Coronary artery (tissue), 2 donors: ENCODE results near the gene CDK7.
"Not testable (repeated sequence)": the region's sequence is repeated elsewhere in the genome, so short reads cannot be mapped to it uniquely, and the experiment has no call there.

Source experiments
- DNase-seq: peaks from one replicate; pipeline ENCODE4 v3.0.0-alpha.2; 2017; ENCODE audit warnings: low spot score
- H3K27ac ChIP-seq, 2 donors: fragments of 200-600 bp; sonication (generic); one replicate each; pipeline ENCODE4 v1.5.1; 2016 to 2019
- H3K4me3 ChIP-seq: fragments of 200-600 bp; sonication (generic); 2 replicates; pipeline ENCODE4 v1.5.1; 2016; ENCODE audit warnings: mild to moderate bottlenecking, moderate library complexity
- TF ChIP-seq, protein P1 (sequence below): fragments of 200-600 bp; sonication (generic); IDR thresholded peaks from one replicate; pipeline ENCODE4 v1.5.1; 2019; ENCODE audit warnings: antibody characterized with exemption

CDK7 gene

GRCh38 chr5:69237877-69238276 is 3.2 kb downstream of the CDK7 start:
- Histone ChIP-seq H3K4me3 (no peak overlapping the region), H3K27ac (no peak overlapping the region)
- TF ChIP-seq, protein P1, sequence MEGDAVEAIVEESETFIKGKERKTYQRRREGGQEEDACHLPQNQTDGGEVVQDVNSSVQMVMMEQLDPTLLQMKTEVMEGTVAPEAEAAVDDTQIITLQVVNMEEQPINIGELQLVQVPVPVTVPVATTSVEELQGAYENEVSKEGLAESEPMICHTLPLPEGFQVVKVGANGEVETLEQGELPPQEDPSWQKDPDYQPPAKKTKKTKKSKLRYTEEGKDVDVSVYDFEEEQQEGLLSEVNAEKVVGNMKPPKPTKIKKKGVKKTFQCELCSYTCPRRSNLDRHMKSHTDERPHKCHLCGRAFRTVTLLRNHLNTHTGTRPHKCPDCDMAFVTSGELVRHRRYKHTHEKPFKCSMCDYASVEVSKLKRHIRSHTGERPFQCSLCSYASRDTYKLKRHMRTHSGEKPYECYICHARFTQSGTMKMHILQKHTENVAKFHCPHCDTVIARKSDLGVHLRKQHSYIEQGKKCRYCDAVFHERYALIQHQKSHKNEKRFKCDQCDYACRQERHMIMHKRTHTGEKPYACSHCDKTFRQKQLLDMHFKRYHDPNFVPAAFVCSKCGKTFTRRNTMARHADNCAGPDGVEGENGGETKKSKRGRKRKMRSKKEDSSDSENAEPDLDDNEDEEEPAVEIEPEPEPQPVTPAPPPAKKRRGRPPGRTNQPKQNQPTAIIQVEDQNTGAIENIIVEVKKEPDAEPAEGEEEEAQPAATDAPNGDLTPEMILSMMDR = no peak
- no peak for DNase-seq

DNA sequence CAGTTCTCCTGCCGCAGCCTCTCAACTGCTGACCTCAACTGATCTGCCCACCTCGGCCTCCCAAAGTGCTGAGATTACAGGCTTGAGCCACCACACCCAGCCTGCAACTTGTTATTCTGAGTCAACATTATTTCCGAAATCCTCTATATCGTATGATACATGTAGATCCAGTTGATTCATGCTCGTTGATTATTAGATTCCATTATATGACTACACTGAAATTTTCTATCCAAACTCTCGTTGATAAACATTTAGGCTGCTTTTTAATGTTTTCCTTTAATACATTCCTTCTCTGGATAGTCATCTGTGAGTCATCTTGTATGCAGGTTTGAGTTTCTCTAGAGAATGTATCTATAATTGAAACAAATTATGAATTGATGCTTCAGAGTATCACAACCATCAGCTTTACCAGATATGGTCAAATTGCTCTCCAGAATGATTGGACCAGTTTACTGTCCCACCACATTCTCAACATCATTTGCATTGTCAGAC is 4.1 kb downstream of the CDK7 start:
- TF ChIP-seq, protein P1 = no peak
- Histone ChIP-seq H3K4me3 (no peak overlapping the region), H3K27ac (no peak overlapping the region)
- DNase-seq = no peak

GRCh38 chr5:69242215-69242927 is 7.7 kb downstream of the CDK7 start:
- H3K4me3 ChIP-seq = no peak overlapping the region
- DNase-seq = no peak
- TF ChIP-seq, protein P1 = no peak
- H3K27ac ChIP-seq = no peak overlapping the region

- H3K27ac ChIP-seq = no peak overlapping the region
- no peak for DNase-seq
- no peak overlapping the region for H3K4me3 ChIP-seq
- TF ChIP-seq, protein P1 = no peak
Observed at GRCh38 chr5:69245031-69245430, 10.3 kb downstream of the CDK7 start.

DNA sequence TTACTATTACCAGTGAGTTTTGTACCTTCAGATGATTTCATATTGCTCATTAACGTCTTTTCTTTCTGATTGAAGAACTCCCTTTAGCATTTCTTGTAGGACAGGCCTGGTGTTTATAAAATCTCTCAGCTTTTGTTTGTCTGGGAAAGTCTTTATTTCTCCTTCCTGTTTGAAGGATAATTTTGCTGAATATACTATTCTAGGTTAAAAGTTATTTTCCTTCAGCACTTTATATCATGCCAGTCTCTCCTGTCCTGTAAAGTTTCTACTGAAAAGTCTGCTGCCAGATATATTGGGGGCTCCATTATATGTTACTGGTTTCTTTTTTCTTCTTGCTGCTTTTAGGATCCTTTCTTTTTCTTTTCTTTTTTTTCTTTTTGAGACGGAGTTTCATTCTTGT is 13.3 kb downstream of the CDK7 start:
- Histone ChIP-seq H3K4me3 (no peak overlapping the region), H3K27ac (no peak overlapping the region)
- TF ChIP-seq, protein P1 = no peak
- no peak for DNase-seq

GRCh38 chr5:69250593-69250992 is 15.9 kb downstream of the CDK7 start:
- no peak for DNase-seq
- TF ChIP-seq, protein P1 = no peak
- no peak overlapping the region for H3K27ac ChIP-seq
- no peak overlapping the region for H3K4me3 ChIP-seq

DNA sequence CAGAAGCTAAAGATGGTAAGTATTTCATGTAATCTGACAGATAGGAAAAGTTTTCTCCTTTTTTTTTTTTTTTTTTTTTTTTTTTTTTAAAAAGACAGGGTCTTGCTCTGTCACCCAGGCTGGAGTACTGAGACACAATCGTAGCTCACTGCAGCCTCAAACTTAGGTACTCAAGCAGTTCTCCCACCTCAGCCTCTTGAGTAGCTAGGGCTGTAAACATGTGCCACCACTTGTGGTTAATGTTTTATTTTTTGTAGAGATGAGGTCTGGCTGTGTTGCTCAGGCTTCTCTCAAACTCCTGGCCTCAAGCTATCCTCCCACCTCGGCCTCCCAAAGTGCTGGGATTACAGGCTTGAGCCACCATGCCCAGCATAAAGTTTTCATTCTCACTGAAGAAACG is 17.8 kb downstream of the CDK7 start:
- Histone ChIP-seq H3K4me3 (no peak overlapping the region), H3K27ac (no peak overlapping the region)
- no peak for DNase-seq
- TF ChIP-seq, protein P1 = no peak

DNA sequence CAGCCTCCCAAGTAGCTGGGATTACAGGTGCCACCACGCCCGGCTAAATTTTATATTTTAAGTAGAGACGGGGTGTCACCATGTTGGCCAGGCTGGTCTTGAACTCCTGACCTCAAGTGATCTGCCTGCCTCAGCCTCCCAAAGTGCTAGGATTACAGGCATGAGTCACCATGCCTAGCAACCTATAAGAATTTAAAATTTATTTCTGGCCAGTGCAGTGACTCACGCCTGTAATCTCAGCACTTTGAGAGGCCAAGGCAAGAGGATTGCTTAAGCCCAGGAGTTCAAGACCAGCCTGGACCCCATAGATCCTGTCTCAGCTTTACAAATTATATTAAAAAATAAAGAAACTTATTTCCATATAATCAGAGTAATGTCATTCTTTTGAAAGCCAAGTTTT is 21.3 kb downstream of the CDK7 start:
- not testable (repeated sequence) for DNase-seq, H3K4me3 ChIP-seq, H3K27ac ChIP-seq
